ENCODE results near the gene CRELD2.

Gene CRELD2

DNA sequence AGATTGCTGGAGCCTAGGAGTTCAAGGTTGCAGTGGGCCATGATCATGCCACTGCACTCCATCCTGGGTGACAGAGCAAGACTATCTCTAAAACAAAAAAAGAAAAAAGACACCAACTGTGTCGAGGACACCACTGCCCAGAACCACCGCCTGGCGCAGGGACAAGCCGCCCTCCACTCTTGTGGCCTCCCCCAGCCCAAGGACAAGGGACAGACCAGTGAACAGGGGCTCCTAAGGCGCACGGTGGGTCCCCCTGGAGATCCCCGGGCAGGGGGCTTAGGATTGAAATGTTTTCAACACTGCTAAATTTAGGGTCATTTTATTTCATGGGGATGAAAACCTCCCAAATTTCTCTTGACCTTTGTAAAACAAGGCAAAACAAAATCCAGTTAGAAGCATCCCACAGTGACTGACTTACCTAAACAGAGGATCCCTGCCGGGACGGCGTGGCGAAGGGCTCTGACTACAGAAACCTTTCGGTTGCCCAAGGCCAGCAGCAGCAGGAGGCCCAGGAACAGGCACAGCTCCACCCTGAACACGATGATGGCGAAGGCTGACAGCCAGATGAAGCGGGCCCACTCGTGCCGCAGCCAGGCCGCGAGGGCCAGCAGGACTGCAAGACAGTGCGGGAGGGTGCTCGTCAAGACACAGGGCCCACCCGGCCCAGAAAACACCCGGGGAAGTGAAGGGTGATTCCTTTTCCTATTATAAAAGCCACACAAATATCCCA lies 8.8 kb upstream of the CRELD2 start:
- TF ChIP-seq, protein P1, sequence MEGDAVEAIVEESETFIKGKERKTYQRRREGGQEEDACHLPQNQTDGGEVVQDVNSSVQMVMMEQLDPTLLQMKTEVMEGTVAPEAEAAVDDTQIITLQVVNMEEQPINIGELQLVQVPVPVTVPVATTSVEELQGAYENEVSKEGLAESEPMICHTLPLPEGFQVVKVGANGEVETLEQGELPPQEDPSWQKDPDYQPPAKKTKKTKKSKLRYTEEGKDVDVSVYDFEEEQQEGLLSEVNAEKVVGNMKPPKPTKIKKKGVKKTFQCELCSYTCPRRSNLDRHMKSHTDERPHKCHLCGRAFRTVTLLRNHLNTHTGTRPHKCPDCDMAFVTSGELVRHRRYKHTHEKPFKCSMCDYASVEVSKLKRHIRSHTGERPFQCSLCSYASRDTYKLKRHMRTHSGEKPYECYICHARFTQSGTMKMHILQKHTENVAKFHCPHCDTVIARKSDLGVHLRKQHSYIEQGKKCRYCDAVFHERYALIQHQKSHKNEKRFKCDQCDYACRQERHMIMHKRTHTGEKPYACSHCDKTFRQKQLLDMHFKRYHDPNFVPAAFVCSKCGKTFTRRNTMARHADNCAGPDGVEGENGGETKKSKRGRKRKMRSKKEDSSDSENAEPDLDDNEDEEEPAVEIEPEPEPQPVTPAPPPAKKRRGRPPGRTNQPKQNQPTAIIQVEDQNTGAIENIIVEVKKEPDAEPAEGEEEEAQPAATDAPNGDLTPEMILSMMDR (IDR thresholded peaks at IDR 0.05; ENCODE audit: low read depth, low read length, missing control alignments): no peak
- DNase-seq (ENCODE audit: low read depth): no peak

GRCh38 chr22:49910229-49911155 lies 7.9 kb upstream of the CRELD2 start:
- no peak for DNase-seq (ENCODE audit: low read depth)
- H3K4me3 ChIP-seq (ENCODE audit: low read depth, low read length): no peak overlapping the region
- TF ChIP-seq, protein P1 (IDR thresholded peaks at IDR 0.05; ENCODE audit: low read depth, low read length, missing control alignments): no peak

More for the DNA sequence above, 8.8 kb upstream of the CRELD2 start:
- H3K4me3 ChIP-seq (ENCODE audit: low read depth, low read length): no peak overlapping the region

GRCh38 chr22:49911881-49912625 lies 6.4 kb upstream of the CRELD2 start:
- TF ChIP-seq, protein P1 (IDR thresholded peaks at IDR 0.05; ENCODE audit: low read depth, low read length, missing control alignments): no peak
- H3K4me3 ChIP-seq (ENCODE audit: low read depth, low read length): no peak overlapping the region

DNA sequence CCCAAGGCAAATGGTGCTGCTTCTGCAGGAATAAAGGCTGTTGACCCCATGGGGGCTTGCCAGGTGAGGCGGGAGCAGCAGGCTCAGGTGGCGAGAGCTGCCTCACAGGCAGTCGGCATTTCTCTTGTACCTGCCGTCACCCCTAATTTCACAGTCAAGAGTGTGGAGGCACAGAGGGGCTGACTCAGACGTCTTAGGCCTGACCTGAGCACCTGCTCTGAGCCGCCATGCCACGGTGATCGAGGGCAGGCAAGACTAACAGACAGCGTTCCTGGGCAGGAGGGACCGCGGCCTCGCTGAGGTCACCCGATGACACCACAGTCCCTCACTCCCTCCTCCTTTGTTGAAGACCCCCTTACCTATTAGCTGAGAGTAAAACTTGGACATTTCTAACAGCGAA lies 5.4 kb upstream of the CRELD2 start:
- DNase-seq (ENCODE audit: low read depth): no peak
- no peak overlapping the region for H3K4me3 ChIP-seq (ENCODE audit: low read depth, low read length)
- TF ChIP-seq, protein P1 (IDR thresholded peaks at IDR 0.05; ENCODE audit: low read depth, low read length, missing control alignments): no peak

More at GRCh38 chr22:49911881-49912625, 6.4 kb upstream of the CRELD2 start:
- no peak for DNase-seq (ENCODE audit: low read depth)

- TF ChIP-seq, protein P1 (IDR thresholded peaks at IDR 0.05; ENCODE audit: low read depth, low read length, missing control alignments): no peak
- DNase-seq (ENCODE audit: low read depth): no peak
Observed at GRCh38 chr22:49913446-49913845, 5.0 kb upstream of the CRELD2 start.

DNA sequence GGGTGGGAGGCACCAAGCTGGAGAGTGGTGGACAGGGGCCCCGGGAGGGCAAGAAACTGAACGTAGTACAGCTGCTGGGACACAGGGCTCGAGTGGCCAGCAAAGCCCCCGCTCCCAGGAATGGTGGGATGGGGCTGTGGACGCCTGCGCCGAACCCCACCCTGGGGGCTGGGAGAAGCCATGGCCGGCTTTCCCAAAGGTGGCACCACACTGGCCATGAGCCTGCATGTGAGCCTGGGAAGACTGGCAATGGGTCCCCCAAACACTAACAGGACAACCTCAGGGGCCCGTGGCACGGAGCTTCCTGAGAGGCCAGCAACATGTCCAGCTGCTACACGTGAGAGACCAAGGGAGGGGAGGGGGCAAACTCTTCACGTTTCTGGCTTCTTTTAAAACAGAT lies 4.2 kb upstream of the CRELD2 start:
- H3K4me3 ChIP-seq (ENCODE audit: low read depth, low read length): no peak overlapping the region
- TF ChIP-seq, protein P1 (IDR thresholded peaks at IDR 0.05; ENCODE audit: low read depth, low read length, missing control alignments): no peak
- no peak for DNase-seq (ENCODE audit: low read depth)

More at GRCh38 chr22:49913446-49913845, 5.0 kb upstream of the CRELD2 start:
- no peak overlapping the region for H3K4me3 ChIP-seq (ENCODE audit: low read depth, low read length)

All from GM12864 (cell line).